PFSK-1 (cell line): Measurements from ENCODE around the gene PCSK9.

Experiments
- POLR2AphosphoS5 ChIP-seq: IDR thresholded peaks from 2 replicates; pipeline ENCODE4 v1.6.1; 2012; ENCODE audit warnings: low read depth, mild to moderate bottlenecking, control low read depth, low read length, moderate library complexity
- TAF1 ChIP-seq: IDR thresholded peaks from 2 replicates; pipeline ENCODE4 v1.6.1; 2012; ENCODE audit warnings: low read length, control low read depth, borderline replicate concordance; ENCODE audit not compliant: insufficient read depth

DNA sequence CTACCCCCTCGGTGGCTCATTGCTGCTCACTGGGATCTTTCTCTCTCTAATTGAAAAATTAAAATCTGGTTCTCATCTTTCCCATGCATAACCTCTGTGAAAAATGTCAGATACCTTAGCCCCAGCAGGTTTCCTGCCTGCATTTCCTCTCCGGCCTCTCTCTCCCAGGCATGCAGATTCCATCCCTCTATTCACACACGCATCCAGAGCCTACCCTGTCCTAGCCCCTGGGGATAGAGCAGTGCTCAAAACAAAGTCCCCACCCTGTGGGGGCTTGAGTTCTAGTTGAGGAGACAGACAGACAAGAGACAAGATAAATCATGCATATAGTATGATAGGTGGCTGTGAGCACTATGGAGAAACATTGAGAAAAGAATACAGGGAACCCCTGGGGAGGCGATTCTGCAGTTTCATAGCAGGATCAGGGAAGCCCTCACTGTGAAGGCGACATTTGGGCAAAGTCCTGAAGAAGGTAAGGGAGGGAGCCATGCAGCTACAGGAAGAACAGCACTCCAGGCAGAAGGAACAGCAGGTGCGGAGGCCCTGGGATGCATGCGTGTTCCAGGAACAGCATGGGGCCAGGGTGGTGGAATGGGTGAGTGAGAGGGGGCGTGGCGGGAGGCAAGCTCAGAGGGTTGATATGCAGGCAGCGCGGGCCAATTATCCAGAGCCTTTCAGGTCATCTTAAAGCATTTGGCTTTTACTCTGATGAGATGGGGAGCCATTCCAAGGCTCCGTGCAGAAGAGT lies 44.2 kb upstream of the PCSK9 start:
- TF ChIP-seq POLR2AphosphoS5 = no peak
- TF ChIP-seq TAF1 = no peak
